ENCODE results near the gene HMGN1.

- no peak for TF ChIP-seq POLR2AphosphoS5 (IDR thresholded peaks at IDR 0.05; ENCODE audit: low read depth, low read length)
- no peak for TF ChIP-seq CTCF (IDR thresholded peaks at IDR 0.05)
These were observed 18.9 kb downstream of the HMGN1 start for GRCh38 chr21:39330001-39330400.

All from Panc1 (cell line).